ENCODE measurements around the gene PTK6.

Gene PTK6

GRCh38 chr20:63556873-63557478, 19.8 kb upstream of the PTK6 start:
- DNase-seq = no peak

DNA sequence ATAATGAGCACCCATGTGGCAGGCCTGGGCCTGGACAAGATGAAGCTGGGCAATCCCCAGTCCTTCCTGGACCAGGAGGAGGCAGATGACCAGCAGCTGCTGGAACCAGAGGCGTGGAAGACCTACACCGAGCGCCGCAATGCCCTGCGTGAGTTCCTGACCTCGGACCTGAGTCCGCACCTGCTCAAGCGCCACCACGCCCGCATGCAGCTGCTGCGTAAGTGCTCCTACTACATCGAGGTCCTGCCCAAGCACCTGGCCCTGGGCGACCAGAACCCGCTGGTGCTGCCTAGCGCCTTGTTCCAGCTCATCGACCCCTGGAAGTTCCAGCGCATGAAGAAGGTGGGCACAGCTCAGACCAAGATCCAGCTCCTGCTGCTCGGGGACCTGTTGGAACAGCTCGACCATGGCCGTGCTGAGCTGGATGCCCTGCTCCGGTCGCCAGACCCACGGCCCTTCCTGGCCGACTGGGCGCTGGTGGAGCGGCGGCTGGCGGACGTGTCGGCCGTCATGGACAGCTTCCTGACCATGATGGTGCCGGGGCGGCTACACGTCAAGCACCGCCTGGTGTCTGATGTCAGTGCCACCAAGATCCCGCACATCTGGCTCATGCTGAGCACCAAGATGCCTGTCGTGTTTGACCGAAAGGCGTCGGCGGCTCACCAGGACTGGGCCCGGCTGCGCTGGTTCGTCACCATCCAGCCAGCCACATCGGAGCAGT, 18.6 kb upstream of the PTK6 start:
- DNase-seq = no peak

- DNase-seq = no peak
Measured at GRCh38 chr20:63554361-63555278, 17.4 kb upstream of the PTK6 start.

DNA sequence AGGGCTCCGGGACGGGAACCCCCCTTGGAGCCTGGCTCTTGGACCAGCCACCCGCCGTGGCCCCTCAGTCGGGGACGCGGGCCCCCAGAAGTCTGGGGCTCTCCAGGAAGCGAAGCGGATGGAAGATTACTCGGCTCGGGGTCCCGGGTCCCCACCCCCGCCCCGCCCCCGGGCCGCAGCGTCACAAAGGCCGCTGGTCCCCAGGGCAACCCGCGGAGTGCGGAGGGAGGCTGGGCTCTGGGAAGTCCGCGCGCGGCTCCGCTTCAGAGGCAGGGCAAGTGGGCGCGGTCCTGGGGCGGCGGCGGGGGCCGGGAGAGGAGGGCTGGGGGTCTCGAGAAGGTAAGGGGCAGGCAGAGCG, 16.7 kb upstream of the PTK6 start, which contains the start of gene FNDC11:
TSS of gene FNDC11 (plus strand) at position 227 of the 358 bp plus-strand sequence. CDS start 1,505 bp downstream, outside the sequence.
- DNase-seq = no peak

- DNase-seq = no peak
Measured at GRCh38 chr20:63553251-63553932, 16.2 kb upstream of the PTK6 start.

DNA sequence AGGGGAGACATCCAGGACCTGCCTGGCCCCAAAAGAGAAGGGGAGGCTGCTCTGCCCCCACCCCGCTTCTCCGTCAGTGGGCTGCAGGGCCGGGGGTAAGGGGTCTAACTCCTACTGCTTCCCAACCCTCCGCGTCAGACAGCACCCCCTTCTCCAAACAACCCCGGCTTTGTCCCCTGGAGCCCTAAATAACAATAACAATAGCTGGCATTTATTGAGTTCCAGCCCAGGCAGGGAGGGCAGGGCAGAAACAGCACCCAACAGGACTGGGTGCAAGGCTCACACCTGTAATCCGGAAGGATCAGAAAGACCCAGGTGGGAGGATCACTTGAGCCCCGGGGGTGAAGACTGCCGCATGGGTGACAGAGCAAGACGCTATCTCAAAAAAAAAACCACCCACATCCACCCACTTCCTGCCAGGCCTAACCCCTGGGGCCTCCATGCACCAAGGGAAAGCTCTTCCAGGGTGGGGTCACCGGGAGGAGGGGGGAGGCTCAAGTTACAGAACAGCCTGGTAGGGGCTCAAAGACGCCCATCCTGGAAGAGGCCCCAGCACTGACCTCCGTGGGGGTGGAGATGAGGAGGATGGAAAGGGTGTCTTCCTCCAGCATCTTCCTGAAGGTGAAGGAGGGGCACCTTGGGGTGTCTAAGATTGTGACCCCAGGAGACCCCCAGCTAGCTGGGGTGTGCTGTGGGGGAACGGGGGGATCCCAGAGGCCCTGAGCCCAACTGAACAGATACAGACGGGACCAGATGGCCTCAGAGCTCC, 15.5 kb upstream of the PTK6 start:
- no peak for DNase-seq

- no peak for DNase-seq
Measured at GRCh38 chr20:63551068-63551467, 13.9 kb upstream of the PTK6 start.

DNA sequence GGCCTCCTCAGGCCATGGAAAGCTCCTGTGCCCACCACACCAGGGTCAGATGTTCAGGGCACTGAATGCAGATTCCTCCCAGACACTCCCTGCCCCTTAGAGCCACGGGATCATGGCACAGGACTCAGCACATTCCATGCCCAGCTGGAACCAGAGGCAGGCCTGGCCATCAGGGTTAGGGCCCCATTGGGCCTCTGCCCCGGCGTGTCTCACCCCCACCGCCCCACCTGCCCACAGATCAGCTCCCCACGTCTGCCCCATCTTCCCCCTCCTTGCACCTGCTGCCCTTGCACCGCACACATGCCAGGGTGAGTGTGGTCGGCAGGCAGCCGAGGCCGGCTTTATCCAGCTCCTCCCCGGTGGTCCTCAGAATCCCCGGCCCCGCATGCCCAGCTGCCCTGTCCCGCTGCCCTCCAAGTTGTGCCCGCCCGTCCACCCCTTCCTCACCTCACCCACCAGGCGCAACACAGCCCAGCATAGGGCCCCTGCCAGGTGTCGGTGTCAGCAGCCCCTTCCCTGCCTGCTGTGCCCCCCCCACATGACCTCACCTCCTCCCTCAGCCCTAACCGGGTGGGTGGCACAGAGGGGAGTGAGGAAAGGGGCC, 12.6 kb upstream of the PTK6 start:
- no peak for DNase-seq

- DNase-seq = no peak
Measured at GRCh38 chr20:63549019-63549418, 11.8 kb upstream of the PTK6 start.

DNA sequence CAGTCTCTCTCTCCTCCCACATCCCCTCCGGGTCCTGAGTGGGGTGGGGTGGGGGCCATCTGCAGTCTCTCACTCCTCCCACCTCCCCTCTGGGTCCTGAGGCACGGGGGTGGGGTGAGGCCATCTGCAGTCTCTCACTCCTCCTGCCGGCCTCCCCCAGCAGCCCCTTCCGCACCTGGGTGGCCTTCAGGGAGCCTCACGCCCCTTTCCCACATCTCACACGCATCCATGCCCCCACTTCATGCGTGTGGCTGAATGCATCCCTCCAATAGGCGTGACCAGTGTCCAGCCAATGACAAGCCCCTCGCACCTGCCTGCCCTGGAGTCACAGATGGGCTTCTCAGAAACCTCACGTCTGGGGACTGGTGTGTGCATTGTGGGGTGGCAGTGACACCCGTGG, 11.4 kb upstream of the PTK6 start:
- DNase-seq = no peak

GRCh38 chr20:63547725-63548480, 10.7 kb upstream of the PTK6 start, which contains the start of gene SRMS:
SRMS (minus strand) TSS chr20:63547749; CDS start chr20:63547463, 286 bp downstream.
- no peak for DNase-seq

DNA sequence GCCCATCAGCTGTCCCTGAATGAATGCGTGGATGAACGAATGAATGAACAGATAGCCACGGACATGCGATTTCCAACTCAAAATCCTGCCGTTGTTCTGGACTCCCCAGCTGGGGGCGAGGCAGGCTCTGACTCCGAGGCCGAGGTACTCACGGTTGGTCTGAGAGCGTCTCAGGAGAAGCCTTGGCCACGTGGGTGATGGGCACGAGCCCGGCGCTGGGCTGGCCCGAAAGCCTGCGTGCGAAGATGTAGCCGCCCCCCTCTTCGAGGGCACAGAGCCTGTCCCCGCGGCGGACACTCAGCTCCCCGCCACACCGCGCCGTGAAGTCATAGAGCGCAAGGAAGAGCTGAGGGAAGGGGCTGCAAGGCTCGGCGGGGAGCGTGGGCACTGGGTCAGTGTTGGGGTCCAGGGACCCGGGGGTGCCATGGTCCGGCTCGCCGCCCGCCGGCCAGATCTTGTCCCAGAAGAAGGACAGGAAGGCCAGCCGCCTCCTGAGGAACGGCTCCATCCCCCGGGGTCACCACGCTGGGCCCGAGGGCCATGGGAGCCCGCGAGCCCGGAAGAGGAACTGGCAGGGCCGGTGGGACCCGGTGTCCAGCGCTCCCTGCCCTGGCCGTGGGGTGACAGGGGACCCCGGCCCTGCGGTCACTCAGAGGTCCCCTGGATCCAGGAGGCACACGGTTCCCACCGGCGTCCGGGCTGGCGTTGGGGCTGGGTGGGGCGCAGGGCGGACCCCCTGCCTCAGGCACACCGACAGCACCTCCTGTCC, 10.0 kb upstream of the PTK6 start:
- DNase-seq = no peak

DNA sequence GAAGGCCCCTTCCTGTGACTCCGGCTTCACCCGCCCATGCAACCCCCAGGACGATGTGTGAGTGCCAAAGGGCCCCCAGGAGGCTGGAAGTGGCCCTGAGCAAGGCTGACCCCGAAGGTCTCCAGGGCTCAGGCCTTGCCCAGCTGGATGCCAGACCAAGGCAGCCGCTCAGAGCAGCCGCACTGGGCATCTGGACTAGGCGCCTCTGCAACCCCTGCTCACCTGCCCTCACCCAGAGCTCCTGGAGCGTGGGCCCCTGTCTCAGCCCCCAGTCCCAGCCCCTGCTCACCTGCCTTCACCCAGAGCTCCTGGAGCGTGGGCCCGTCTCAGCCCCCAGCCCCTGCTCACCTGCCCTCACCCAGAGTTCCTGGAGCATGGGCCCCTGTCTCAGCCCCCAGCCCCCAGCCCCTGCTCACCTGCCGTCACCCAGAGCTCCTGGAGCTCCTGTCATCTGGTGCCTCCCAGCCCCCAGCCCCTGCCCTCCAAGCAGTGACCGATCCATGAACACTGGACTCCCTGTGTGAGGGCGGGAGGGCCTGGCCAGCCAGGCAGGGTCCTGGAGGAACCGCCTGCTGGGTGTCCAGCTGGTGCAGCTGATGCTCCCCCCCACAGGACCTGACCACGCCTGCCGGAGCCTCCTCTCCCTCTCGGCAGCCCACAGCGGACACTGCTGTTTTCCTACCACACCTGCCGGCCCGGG, 9.2 kb upstream of the PTK6 start:
- no peak for DNase-seq

DNA sequence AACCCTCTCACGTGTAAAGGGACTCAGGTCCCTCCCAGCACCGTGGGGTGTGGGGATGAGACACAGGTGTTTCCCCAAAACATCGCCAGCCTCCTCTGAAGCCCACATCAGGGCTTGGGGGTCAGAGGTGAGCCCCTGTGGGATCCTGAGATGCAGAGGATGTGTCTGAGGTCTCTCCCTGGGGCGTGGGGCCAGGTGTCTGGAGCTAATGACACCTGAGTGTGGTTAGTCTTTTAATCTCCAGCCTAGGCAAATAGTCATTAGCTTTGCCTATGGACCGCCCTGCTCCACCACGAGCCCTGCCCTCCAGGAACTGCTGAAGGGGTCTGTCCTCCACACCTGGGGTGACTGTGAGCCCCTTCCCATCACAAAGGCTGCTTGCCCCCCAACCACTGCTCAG, 8.6 kb upstream of the PTK6 start:
- DNase-seq = no peak

DNA sequence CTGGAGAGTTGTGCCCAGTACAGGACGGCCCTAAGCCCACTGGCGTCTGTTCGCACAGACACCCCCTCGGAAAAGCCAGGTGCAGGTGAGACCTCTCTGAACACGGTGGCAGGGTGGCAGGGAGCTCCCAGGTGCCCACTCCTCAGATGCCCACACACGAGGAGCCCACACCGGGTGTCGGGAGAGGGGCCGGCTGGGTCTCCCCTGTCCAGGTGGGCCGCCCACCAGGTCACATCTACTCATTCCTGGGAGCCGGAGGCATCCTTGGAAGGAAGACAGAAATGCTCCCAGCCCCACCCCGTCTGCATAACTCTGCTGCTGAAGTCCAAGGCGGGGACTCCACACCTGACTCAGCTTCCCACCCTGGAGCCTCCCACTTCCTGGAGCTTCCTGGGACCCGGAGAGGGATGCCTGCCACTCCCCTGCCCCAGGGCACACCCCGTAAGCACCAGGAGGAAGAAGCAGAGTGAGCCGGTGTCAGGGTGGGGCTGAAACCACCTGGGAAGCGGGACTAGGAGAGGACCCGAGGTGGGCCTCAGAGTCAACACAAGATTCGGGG, 7.9 kb upstream of the PTK6 start:
- DNase-seq = no peak

- no peak for DNase-seq
Measured at GRCh38 chr20:63544241-63544957, 7.2 kb upstream of the PTK6 start.

- no peak for DNase-seq
Measured at GRCh38 chr20:63543733-63544132, 6.6 kb upstream of the PTK6 start.

- DNase-seq = no peak
Measured at GRCh38 chr20:63543131-63543530, 6.0 kb upstream of the PTK6 start.

- DNase-seq = no peak
Measured at GRCh38 chr20:63542696-63543095, 5.5 kb upstream of the PTK6 start.
